ENCODE measurements around the gene FAM193B.
A peak's percentile ranks its signal among the peaks of the same experiment; 100 is the strongest.

Gene FAM193B

DNA sequence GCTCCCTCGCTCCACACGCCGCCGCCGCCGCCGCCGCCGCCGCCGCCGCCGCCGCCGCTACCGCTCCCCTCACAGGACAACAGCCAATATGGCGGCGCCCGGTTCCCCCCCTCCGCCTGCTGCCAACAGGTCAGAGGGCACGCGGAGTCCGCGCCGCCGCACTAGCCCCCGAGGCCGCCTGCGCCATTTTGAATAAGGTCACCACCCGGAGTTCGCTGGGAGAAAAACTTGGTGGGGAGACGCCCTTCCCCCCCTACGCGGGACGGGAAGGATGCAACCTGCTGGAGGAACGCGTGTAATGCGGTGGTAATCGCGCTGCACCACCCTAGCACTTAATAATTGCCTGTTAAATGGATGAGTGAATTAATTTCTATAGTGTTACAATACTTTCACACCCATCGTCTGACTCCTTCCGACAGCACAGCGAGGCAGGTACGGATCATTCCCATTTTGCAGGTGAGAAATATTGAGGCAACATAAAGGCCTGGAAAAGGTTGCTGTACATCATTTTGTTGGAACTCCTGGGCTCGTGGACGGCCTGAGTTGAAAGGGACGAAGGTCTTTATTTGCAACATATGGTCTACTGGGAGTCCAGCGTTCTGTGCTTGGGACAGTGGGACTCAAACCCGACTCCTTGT is at the start of gene FAM193B:
TSS of gene FAM193B (minus strand) at position 90 of the 638 bp plus-strand sequence. CDS start 105 bp downstream, outside the sequence.
- Mint-ChIP-seq H3K4me3 (peak within 1 kb of the TSS; percentile 90 to 92), H3K27me3 (no peaks in the 10 kb centered on the region), H3K36me3 (peaks cover 3 to 13% of the 10 kb centered on the region in 2 donors), H3K4me1 (peaks cover 22 to 38% of the 10 kb centered on the region in 2 donors), H3K9me3 (no peaks in the 10 kb centered on the region), H3K27ac (peak within 1 kb of the TSS; percentile 89)
- DNase-seq, result peak; percentile 93
- peak; percentile 97 for ATAC-seq (replicated peaks)

DNA sequence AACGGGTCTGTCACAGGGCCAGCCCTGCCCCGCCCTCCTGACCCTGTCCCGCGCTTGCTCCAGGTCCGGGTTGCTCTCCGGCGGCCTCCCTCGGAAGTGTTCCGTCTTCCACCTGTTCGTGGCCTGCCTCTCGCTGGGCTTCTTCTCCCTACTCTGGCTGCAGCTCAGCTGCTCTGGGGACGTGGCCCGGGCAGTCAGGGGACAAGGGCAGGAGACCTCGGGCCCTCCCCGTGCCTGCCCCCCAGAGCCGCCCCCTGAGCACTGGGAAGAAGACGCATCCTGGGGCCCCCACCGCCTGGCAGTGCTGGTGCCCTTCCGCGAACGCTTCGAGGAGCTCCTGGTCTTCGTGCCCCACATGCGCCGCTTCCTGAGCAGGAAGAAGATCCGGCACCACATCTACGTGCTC is 49.8 kb upstream of the FAM193B start:
- Mint-ChIP-seq H3K36me3 (peaks cover 14 to 50% of the 10 kb centered on the region in 2 donors), H3K27me3 (no peaks in the 10 kb centered on the region), H3K4me1 (peaks cover 42 to 56% of the 10 kb centered on the region in 2 donors), H3K27ac (no peak overlapping the region), H3K9me3 (no peaks in the 10 kb centered on the region), H3K4me3 (no peak overlapping the region)
- DNase-seq (no peak), ATAC-seq (replicated peaks) (no peak)

DNA sequence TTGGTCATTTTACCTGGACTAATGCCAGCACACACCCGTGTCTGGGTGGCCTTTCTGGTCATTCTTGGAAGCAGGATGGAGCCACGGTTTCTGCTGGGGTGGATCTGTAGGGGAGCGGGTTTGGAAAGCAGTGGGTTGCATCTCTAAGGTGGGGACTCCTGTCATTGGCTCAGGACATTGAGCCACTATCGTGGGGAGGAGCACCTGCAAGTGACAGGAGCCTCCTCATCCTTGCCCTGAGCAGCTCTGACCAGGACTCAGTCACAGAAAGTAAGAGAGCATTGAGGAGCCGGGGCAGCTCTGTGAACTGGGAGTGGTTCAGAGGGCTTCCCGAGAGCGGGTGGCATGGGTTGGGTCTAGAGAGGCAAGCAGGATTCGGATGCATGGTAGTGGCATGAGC is 49.3 kb upstream of the FAM193B start:
- peaks cover 46 to 61% of the 10 kb centered on the region in 2 donors for H3K4me1 Mint-ChIP-seq
- no peak overlapping the region for H3K4me3 Mint-ChIP-seq
- no peaks in the 10 kb centered on the region for H3K9me3 Mint-ChIP-seq
- no peak for ATAC-seq (replicated peaks)
- peaks cover 14 to 50% of the 10 kb centered on the region in 2 donors for H3K36me3 Mint-ChIP-seq
- no peak overlapping the region for H3K27ac Mint-ChIP-seq
- H3K27me3 Mint-ChIP-seq, result no peaks in the 10 kb centered on the region
- DNase-seq, result no peak

DNA sequence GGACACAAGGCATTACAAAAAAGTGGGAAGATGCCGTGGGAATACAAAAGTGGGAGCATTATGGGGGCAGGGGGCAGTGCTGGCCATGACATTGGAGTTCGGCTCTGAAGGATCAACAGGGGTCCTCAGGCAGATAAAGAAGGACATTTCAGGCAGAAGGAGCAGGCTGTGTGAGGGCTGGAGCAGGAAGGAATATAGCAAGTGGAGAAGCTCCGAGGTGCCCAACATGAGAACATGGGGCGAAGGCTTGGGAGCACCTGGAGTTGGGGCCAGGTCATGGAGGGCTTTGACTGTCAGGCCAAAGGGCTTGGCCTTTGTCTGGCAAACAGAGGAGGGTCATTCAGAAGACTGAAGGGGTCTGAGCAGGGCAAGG is 48.1 kb upstream of the FAM193B start:
- Mint-ChIP-seq H3K4me1 (peaks cover 52 to 65% of the 10 kb centered on the region in 2 donors), H3K36me3 (peaks cover 17 to 47% of the 10 kb centered on the region in 2 donors), H3K27ac (peak overlapping the region; percentile 70), H3K27me3 (no peaks in the 10 kb centered on the region), H3K9me3 (no peaks in the 10 kb centered on the region), H3K4me3 (no peak overlapping the region)
- ATAC-seq (replicated peaks) (no peak), DNase-seq (no peak)

DNA sequence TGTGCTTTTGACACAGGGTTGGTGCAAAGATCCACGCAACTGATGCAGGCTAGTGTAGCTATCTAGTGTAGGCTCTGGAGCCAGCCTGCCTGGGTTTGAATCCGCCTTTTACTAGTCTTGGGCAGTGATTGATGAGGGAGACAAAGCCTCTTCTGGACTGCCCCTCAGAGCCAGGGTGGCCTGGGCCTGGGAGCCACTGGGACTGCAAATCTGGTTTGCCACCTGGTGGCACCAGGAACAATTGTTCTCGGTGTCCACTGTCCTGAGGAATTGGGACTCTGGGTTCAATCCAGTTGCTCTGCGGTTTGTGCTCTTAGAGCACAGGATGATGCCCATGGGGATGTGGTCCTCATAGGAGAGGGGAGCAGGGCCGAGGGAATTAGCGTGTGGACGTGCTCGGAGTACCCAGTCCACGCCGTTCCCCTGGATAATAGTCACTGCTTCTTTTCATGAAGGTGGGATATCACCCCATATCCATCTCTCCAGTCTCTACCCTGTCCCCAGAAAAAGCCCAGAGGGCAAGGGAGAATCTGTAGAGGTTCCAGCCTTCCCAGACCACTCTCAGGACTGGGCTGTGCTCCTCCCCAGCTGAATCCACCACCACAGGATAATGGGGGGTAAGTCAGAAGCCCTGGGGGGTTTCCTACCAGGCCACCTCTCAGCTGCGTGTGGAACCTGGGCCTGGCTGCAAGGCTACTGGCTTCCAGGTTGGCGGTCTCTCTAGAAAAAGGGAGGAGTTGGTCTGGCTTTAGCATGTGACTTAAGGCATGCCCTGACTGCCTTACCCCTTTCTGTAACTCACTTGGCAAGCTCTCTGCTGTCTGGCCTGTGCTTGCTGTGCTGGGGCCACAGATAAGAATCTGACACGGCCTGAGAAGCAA is 47.5 kb upstream of the FAM193B start:
- DNase-seq (no peak), ATAC-seq (replicated peaks) (no peak)
- peak overlapping the region; percentile 70 for H3K27ac Mint-ChIP-seq
- no peaks in the 10 kb centered on the region for H3K9me3 Mint-ChIP-seq
- H3K4me1 Mint-ChIP-seq, result peaks cover 48 to 59% of the 10 kb centered on the region in 2 donors
- H3K36me3 Mint-ChIP-seq, result peaks cover 18 to 44% of the 10 kb centered on the region in 2 donors
- no peak overlapping the region for H3K4me3 Mint-ChIP-seq
- no peaks in the 10 kb centered on the region for H3K27me3 Mint-ChIP-seq

DNA sequence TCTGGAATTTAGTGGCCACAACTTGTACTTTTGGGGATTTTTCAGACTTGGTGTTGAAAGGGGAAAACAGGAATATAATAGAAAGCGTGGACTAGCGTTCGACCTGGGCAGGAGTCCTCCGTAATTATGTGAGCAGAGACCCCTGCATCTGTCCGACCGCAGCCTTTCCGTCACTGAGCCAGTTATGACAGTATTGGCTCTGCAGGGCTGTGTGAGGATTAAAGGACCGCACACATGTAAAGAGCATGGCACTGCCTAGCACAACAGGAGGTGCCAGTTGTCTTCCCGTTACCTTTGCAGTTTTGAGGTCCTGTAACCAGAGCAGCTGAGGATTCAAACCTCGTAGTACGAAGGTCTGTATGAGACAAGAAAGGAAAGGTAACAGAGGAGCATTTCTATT is 46.8 kb upstream of the FAM193B start:
- Mint-ChIP-seq H3K27ac (peak overlapping the region; percentile 94), H3K4me3 (peak overlapping the region; percentile 85 to 92), H3K27me3 (no peaks in the 10 kb centered on the region), H3K4me1 (peaks cover 46 to 52% of the 10 kb centered on the region in 2 donors), H3K9me3 (no peaks in the 10 kb centered on the region), H3K36me3 (peaks cover 23 to 44% of the 10 kb centered on the region in 2 donors)
- no peak for DNase-seq
- ATAC-seq (replicated peaks), result no peak

DNA sequence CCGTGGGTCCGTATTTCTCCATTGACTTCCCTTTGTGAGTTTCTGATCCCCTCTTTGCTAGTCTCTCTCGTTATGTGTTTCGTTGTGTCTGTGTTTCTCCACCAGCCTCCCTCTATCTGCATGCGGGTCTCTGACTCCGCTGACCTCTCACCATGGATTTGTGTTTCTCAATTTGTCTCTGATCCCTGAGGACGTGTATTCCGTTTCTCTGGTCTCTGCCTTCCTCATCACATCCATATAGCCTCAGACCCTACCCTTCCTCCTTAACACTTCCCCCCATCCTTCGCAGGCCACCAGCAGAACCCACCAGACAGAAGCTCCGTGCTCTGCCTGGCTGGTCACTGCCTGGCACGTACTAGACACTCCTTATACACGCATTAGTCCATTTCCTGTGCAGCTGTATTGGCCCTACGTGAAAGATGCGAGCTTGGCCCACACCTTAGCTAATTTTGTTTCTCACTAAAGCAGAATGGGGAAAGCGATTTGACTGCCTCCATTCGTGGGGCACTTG is 46.2 kb upstream of the FAM193B start:
- Mint-ChIP-seq H3K9me3 (no peaks in the 10 kb centered on the region), H3K36me3 (peaks cover 22 to 44% of the 10 kb centered on the region in 2 donors), H3K4me3 (peak overlapping the region; percentile 85 to 92), H3K4me1 (peaks cover 46 to 49% of the 10 kb centered on the region in 2 donors), H3K27ac (peak overlapping the region; percentile 94), H3K27me3 (no peaks in the 10 kb centered on the region)
- peak; percentile 37 to 47 for ATAC-seq (replicated peaks)
- no peak for DNase-seq

DNA sequence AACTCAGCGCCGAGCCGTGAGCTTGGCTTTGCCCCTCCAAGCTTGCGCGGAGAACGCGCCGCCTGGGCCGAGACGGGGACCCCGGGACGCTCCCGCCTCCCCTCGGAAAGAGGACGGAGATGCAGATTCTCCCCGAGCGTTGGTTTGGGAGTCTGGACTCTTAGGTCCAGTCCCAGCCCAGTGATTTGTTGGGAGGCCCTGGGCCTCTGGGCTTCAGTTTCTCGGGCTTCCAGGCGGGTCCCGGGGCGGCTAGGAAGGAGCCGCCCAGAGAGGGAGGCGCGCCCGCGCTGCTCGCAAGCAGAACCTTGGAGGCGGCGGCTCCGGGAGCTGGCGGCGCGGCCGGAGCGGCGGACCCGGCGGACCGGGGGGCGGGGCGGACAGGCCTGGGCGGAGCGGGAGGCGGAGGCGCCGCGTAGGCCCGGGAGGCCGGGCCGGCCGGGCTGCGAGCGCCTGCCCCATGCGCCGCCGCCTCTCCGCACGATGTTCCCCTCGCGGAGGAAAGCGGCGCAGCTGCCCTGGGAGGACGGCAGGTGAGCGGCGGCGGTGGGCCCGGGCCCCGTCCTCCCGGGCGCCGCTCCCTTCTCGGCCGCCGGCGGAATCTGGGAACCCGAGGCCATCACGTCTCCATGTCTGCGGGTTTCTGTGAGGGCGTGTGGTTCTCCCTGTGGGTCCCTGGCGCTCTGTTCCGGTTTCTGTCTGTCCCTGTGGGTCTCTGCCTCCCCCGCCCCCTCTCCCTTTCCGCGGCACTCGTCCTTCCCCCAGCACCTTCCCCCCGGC is 45.6 kb upstream of the FAM193B start, which contains the start of gene B4GALT7:
TSS of gene B4GALT7 (plus strand) at position 402 of the 777 bp plus-strand sequence. CDS start at position 481, 79 bp downstream.
- peak; percentile 83 for DNase-seq
- Mint-ChIP-seq H3K9me3 (no peaks in the 10 kb centered on the region), H3K27ac (peak within 1 kb of the TSS; percentile 94), H3K4me3 (peak within 1 kb of the TSS; percentile 85 to 92), H3K27me3 (no peaks in the 10 kb centered on the region), H3K36me3 (peaks cover 17 to 43% of the 10 kb centered on the region in 2 donors), H3K4me1 (peaks cover 39 to 43% of the 10 kb centered on the region in 2 donors)
- peak; percentile 89 to 90 for ATAC-seq (replicated peaks)

DNA sequence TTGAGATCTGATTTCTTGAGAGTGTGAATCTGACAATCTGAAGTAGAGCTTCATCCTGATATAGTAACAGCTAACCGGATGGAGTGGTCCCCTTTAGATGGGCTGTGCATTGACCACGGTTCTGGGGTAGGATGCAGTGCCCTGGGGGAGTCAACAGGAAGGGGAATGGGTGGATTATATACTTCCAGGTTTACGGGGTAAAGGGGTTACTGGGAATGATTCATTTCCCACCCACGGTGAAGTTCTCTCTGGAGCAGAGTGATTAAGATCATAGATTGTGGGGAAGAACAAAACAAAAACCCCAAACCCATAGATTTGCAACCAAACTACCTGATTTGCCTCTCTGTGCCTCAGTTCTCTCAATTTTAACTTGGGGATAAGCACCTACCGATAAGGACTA is 44.1 kb upstream of the FAM193B start:
- Mint-ChIP-seq H3K9me3 (no peaks in the 10 kb centered on the region), H3K27me3 (no peaks in the 10 kb centered on the region), H3K4me1 (peaks cover 40 to 44% of the 10 kb centered on the region in 2 donors), H3K36me3 (peaks cover 23 to 44% of the 10 kb centered on the region in 2 donors), H3K27ac (no peak overlapping the region), H3K4me3 (peak overlapping the region; percentile 47 to 85)
- ATAC-seq (replicated peaks) (no peak), DNase-seq (no peak)

DNA sequence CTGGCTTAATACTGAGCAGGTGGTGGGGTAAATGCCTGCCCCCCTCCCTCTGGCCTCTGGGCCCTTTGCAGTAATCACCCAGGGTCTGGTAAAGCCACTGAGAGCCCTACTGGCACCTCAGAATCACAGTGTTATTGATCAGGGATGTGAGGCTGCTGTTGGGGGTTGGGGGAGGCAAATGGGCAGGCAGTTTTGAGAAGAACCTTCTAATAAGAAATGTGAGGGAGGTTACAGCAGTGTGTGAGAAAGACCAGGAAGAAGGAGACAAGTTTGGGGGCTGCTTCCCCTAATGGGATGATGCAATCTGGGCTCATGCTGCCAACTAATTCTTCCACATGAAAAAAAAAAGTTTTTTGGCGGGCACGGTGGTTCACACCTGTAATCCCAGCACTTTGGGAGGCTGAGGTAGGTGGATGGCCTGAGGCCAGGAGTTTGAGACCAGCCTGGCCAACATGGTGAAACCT is 42.4 kb upstream of the FAM193B start:
- Mint-ChIP-seq H3K27me3 (no peaks in the 10 kb centered on the region), H3K4me3 (no peak overlapping the region), H3K36me3 (peaks cover 23 to 45% of the 10 kb centered on the region in 2 donors), H3K4me1 (peaks cover 40 to 50% of the 10 kb centered on the region in 2 donors), H3K27ac (no peak overlapping the region), H3K9me3 (no peaks in the 10 kb centered on the region)
- DNase-seq (no peak), ATAC-seq (replicated peaks) (no peak)

DNA sequence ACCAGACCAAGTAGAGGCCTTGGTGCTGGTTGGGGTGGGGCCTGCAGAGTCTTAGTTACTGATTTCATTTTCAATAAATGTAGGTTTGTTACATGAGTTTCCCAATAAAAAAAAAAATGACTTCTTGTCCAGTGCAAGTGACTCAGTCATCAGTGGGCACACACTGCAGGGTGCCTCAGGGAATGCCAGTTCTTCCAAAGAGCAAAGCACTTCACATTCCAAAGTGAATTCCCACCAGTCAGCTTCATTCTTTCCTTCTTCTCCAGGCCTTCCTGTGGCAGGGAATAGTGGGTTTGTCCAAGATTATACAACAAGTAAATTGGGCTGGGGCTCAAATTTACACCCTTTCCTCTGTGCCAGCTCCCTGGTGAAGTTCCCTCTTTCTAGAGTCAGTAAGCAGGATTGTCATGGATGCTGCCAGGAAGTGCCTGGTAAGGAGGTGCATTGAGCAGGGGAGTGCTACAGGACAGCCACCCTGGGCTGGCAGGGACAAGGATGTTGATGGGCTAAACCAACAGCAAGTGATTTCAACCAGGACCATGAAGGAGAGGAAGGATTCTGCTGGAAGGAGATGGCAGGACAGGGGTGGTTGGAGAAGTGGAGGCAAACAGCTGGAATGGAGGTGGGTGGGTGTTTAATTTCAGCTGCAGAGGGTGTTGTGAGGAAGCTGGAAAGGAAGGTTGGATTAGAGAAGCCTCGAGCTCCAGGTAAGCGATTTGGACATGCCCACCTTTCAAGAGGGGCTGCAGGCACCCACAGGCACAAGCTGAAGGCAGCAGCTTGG is 41.8 kb upstream of the FAM193B start:
- peaks cover 37 to 44% of the 10 kb centered on the region in 2 donors for H3K4me1 Mint-ChIP-seq

DNA sequence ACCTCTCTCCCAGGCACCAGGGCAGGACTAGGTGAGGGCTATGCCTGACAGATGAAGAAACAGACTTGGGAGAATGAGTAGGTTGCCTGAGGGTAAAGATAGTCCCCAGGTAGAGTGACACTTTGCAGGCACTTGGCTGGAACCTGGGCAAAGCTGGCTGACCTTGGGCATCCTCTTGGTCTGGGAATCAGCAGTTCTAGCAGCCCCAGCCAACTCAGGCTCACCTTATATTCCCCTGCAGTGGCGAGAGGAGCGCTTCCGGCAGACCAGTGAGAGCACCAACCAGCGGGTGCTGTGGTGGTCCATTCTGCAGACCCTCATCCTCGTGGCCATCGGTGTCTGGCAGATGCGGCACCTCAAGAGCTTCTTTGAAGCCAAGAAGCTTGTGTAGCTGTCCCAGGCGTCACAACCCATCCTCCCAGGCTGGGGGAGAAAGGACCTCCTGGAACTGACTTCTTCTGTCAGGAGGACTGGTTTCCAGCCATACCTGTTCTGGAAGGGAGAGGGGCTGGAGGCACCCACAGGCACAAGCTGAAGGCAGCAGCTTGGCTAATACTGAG is 40.7 kb upstream of the FAM193B start:
- H3K4me3 Mint-ChIP-seq, result no peak overlapping the region

More for the DNA sequence above, 41.8 kb upstream of the FAM193B start:
- peaks cover 23 to 45% of the 10 kb centered on the region in 2 donors for H3K36me3 Mint-ChIP-seq
- no peaks in the 10 kb centered on the region for H3K27me3 Mint-ChIP-seq
- H3K27ac Mint-ChIP-seq, result no peak overlapping the region
- no peak overlapping the region for H3K4me3 Mint-ChIP-seq
- DNase-seq (no peak), ATAC-seq (replicated peaks) (no peak)
- no peaks in the 10 kb centered on the region for H3K9me3 Mint-ChIP-seq

DNA sequence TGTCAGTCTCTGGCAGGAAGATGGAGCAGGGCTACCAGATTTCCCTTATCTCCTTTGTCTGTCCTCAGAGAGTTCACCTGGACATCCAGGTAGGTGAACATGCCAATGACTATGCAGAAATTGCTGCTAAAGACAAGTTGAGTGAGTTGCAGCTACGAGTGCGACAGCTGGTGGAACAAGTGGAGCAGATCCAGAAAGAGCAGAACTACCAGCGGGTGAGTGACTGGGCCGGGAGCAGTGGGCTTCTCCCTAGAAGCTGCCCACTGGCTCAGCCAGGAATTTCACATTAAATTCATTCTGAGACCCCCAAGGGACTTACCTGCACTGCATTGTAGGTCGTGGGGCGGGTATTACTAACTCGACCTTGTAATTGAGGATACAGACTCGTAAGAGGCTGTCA is 39.7 kb upstream of the FAM193B start:
- Mint-ChIP-seq H3K9me3 (no peaks in the 10 kb centered on the region), H3K4me1 (peaks cover 28 to 31% of the 10 kb centered on the region in 2 donors), H3K4me3 (no peak overlapping the region), H3K27me3 (peaks cover 4 to 9% of the 10 kb centered on the region in 2 donors), H3K27ac (peak overlapping the region; percentile 69), H3K36me3 (peaks cover 23 to 40% of the 10 kb centered on the region in 2 donors)
- ATAC-seq (replicated peaks) (no peak), DNase-seq (no peak)

More for the DNA sequence above, 40.7 kb upstream of the FAM193B start:
- Mint-ChIP-seq H3K27me3 (peaks cover 4 to 8% of the 10 kb centered on the region in 2 donors), H3K9me3 (no peaks in the 10 kb centered on the region), H3K36me3 (peaks cover 23 to 40% of the 10 kb centered on the region in 2 donors), H3K27ac (no peak overlapping the region), H3K4me1 (peaks cover 30 to 35% of the 10 kb centered on the region in 2 donors)
- ATAC-seq (replicated peaks), result no peak
- no peak for DNase-seq
